HG03135 (cell line): ENCODE results near the gene NLGN1.

Source experiments
- ATAC-seq: cut with Tn5 transposase; IDR thresholded peaks from one replicate; pipeline ENCODE4 v1.9.1; 2021; ENCODE audit warnings: mild to moderate bottlenecking, moderate library complexity; ENCODE audit not compliant: unreplicated experiment

The NLGN1 gene

GRCh38 chr3:174132006-174132405 is 734.5 kb downstream of the NLGN1 start:
- no peak for ATAC-seq

- no peak for ATAC-seq
Measured at GRCh38 chr3:174132421-174133042, 735.0 kb downstream of the NLGN1 start.

DNA sequence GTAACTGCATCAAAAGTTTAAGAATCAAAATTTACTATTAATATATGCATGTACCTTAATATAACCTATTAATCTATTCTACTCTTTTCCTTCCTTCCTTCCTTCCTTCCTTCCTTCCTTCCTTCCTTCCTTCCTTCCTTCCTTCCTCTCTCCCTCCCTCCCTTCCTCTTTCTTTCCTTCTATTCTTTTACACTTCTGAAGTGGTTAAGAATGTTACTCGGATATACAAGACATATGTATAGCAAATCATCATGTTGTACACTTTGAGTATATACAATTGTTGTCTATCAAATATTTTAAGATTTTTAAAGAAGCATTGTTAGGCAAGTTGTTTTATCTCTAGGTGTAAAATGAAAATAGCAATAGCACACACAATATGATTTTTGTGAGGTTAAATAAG is 748.5 kb downstream of the NLGN1 start:
- ATAC-seq, result no peak

- ATAC-seq, result no peak
Measured at GRCh38 chr3:174147798-174148197, 750.3 kb downstream of the NLGN1 start.

GRCh38 chr3:174153871-174154270 is 756.3 kb downstream of the NLGN1 start:
- no peak for ATAC-seq

GRCh38 chr3:174156200-174156599 is 758.7 kb downstream of the NLGN1 start:
- ATAC-seq, result no peak

- no peak for ATAC-seq
Measured at GRCh38 chr3:174158674-174159073, 761.1 kb downstream of the NLGN1 start.

DNA sequence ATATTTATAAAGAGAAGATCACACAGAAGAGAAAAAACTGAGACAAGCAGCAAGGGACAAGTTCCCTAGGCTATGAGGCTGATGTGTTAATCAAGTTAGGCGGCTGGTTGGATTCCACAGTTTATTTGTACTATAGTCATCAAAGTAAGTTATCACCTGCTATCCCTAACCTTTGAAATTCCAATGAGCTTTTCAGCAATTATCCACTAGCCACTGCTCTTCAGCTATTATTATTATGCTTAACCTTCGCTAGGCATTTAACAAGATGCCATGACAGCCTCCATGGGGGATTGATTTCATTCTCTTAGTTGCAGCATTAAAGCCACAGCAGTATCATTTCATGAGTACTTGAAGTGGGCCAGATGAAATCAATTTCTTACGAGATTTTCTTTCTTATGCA is 762.1 kb downstream of the NLGN1 start:
- no peak for ATAC-seq

GRCh38 chr3:174162550-174162949 is 765.0 kb downstream of the NLGN1 start:
- no peak for ATAC-seq

- no peak for ATAC-seq
Measured at GRCh38 chr3:174168026-174168425, 770.5 kb downstream of the NLGN1 start.

- no peak for ATAC-seq
Measured at GRCh38 chr3:174168538-174169254, 771.2 kb downstream of the NLGN1 start.

DNA sequence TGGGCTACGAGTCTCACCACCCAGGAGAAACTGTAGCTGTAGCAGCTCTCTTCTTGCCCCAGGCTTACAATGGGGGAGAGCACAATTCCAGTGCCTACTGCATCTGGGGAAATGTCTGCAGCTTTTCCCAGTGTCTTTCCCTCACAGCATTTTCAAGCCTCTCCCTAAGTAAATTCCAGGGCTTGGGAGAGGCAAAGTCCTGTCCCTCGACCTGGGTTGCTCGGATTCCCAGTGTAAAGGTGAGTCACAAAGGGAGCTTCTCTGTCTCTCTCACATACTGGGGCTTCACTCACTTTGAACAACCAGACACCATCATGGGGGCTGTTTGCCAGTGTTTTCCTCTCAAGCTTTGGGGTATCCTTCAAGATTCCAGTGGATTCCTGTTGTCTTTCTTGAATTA is 772.2 kb downstream of the NLGN1 start:
- no peak for ATAC-seq

GRCh38 chr3:174170248-174170647 is 772.7 kb downstream of the NLGN1 start:
- no peak for ATAC-seq

DNA sequence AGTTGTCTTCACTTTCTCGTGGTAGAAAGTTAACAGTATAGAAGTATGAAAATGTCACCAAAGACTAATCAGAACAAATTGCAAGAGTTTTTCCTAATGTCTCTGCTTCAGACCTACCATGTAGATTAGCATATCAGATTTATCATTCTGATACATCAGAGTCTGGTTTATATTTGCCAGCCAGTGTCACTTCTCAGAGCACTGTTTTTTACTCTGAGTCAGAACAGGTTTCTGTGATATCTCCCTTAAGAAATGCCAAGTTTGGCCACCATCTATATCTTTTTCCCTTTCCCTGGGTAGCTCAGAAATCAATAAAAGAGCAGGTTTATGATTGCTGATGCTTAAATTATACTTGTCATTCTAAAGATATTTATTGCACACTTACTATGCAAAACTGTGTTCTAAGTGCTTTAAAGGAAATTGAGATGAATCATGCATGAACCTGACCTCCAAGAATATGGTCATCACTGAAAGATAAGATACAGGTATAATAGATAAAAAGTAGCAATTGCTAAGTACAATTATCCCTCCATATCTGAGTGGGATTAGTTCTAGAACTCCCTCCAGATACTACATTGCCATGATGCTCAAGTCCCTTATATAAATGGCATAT is 788.9 kb downstream of the NLGN1 start:
- ATAC-seq, result no peak

GRCh38 chr3:174191380-174191779 is 793.8 kb downstream of the NLGN1 start:
- no peak for ATAC-seq

GRCh38 chr3:174191895-174192294 is 794.4 kb downstream of the NLGN1 start:
- ATAC-seq, result no peak

- ATAC-seq, result no peak
Measured at GRCh38 chr3:174192471-174192870, 794.9 kb downstream of the NLGN1 start.

- ATAC-seq, result no peak
Measured at GRCh38 chr3:174193604-174194003, 796.1 kb downstream of the NLGN1 start.

- ATAC-seq, result no peak
Measured at GRCh38 chr3:174197416-174197815, 799.9 kb downstream of the NLGN1 start.

DNA sequence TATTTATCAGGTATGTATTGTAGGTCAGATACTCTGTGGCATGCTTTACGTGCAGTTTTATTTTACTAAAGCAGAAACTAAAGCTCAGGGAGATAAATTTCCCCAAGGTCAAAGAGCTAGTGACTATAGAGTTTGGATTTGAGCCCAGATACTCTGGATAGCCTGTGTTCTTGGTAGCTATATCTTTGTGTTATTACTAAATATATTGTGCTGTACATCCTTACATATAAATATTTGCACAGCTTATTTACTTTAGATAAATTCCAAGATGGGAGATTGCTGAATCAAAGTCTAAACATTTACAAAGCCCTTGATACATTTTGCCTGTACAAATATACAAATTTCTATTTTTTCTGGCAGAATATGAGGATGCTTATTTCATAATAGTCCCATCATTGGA is 800.7 kb downstream of the NLGN1 start:
- no peak for ATAC-seq

DNA sequence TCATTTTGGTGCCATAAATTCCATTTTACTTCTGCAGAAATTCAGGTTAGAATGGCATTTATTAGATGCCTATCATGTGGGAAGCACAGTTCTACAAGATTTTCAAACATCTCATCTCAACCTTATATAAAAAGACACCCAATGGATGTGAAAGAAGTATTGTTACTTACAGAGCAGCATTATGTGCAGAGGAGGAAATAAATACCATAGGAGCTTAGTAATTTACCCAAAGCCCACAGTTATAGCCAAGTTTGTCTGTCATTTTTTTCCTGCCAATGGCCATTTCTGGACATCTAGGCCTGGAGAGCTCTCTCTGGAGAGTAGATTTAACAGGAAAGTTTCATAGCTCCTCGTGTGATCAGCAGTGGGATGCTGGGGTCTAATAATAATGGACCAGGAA is 802.2 kb downstream of the NLGN1 start:
- no peak for ATAC-seq

GRCh38 chr3:174202116-174202515 is 804.6 kb downstream of the NLGN1 start:
- no peak for ATAC-seq
